ENCODE results near the gene LRRN2.

DNA sequence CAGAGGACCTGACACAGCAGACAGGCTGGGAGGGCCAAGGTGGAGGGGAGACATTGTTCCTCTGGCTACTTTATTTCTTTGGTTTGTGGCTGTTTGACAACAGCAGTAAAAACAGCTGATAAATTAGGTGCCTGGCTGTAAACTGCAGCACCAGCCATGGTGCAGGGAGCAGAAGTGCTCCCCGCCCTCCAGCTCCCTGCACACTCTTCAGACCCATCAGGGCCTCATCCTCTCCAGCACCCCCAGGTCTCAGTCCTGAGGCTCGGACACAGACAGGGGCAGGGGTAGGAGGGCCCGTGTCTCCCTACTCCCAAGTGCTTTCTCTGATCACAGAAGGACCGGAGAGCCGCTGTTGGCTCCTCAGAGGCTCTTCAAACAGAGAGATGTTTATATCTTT, 17.7 kb upstream of the LRRN2 start:
- TF ChIP-seq, protein P1, sequence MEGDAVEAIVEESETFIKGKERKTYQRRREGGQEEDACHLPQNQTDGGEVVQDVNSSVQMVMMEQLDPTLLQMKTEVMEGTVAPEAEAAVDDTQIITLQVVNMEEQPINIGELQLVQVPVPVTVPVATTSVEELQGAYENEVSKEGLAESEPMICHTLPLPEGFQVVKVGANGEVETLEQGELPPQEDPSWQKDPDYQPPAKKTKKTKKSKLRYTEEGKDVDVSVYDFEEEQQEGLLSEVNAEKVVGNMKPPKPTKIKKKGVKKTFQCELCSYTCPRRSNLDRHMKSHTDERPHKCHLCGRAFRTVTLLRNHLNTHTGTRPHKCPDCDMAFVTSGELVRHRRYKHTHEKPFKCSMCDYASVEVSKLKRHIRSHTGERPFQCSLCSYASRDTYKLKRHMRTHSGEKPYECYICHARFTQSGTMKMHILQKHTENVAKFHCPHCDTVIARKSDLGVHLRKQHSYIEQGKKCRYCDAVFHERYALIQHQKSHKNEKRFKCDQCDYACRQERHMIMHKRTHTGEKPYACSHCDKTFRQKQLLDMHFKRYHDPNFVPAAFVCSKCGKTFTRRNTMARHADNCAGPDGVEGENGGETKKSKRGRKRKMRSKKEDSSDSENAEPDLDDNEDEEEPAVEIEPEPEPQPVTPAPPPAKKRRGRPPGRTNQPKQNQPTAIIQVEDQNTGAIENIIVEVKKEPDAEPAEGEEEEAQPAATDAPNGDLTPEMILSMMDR (IDR thresholded peaks at IDR 0.05) = no peak
- TF ChIP-seq POLR2A (IDR thresholded peaks at IDR 0.05) = no peak
